ENCODE results near the gene PRKG1.

Gene PRKG1

GRCh38 chr10:52194191-52194590, 1119.9 kb downstream of the PRKG1 start:
- no peak for TF ChIP-seq RAD21 (IDR thresholded peaks at IDR 0.05; ENCODE audit: low read depth)
- no peak for TF ChIP-seq USF1 (IDR thresholded peaks at IDR 0.05)
- no peak for TF ChIP-seq TCF12 (IDR thresholded peaks at IDR 0.05; ENCODE audit: low read depth)
- TF ChIP-seq CREB1 (IDR thresholded peaks at IDR 0.05; ENCODE audit: low read depth), result no peak
- no peak for TF ChIP-seq NFIC (IDR thresholded peaks at IDR 0.05)
- TF ChIP-seq EP300 (IDR thresholded peaks at IDR 0.05; ENCODE audit: borderline replicate concordance), result no peak
- TF ChIP-seq TAF1 (IDR thresholded peaks at IDR 0.05; ENCODE audit: low read depth), result no peak
- TF ChIP-seq EGR1 (IDR thresholded peaks at IDR 0.05), result no peak
- no peak for TF ChIP-seq FOXM1 (IDR thresholded peaks at IDR 0.05; ENCODE audit: borderline replicate concordance, low read depth)
- TF ChIP-seq REST (IDR thresholded peaks at IDR 0.05; ENCODE audit: low read depth), result no peak
- no peak for TF ChIP-seq ZBTB7A (IDR thresholded peaks at IDR 0.05; ENCODE audit: low read depth)
- no peak for TF ChIP-seq TEAD4 (IDR thresholded peaks at IDR 0.05)
- TF ChIP-seq MAX (IDR thresholded peaks at IDR 0.05), result no peak
- no peak for TF ChIP-seq YY1 (IDR thresholded peaks at IDR 0.05; ENCODE audit: low read depth)
- TF ChIP-seq CEBPB (IDR thresholded peaks at IDR 0.05), result no peak

GRCh38 chr10:52194716-52195115, 1120.4 kb downstream of the PRKG1 start:
- no peak for TF ChIP-seq NFIC (IDR thresholded peaks at IDR 0.05)
- no peak for TF ChIP-seq MAX (IDR thresholded peaks at IDR 0.05)
- no peak for TF ChIP-seq TCF12 (IDR thresholded peaks at IDR 0.05; ENCODE audit: low read depth)
- no peak for TF ChIP-seq EGR1 (IDR thresholded peaks at IDR 0.05)
- TF ChIP-seq REST (IDR thresholded peaks at IDR 0.05; ENCODE audit: low read depth), result no peak
- no peak for TF ChIP-seq EP300 (IDR thresholded peaks at IDR 0.05; ENCODE audit: borderline replicate concordance)
- no peak for TF ChIP-seq CEBPB (IDR thresholded peaks at IDR 0.05)
- TF ChIP-seq FOXM1 (IDR thresholded peaks at IDR 0.05; ENCODE audit: borderline replicate concordance, low read depth), result no peak
- no peak for TF ChIP-seq USF1 (IDR thresholded peaks at IDR 0.05)
- no peak for TF ChIP-seq TEAD4 (IDR thresholded peaks at IDR 0.05)
- no peak for TF ChIP-seq TAF1 (IDR thresholded peaks at IDR 0.05; ENCODE audit: low read depth)
- TF ChIP-seq YY1 (IDR thresholded peaks at IDR 0.05; ENCODE audit: low read depth), result no peak
- TF ChIP-seq RAD21 (IDR thresholded peaks at IDR 0.05; ENCODE audit: low read depth), result no peak
- no peak for TF ChIP-seq ZBTB7A (IDR thresholded peaks at IDR 0.05; ENCODE audit: low read depth)
- no peak for TF ChIP-seq CREB1 (IDR thresholded peaks at IDR 0.05; ENCODE audit: low read depth)

GRCh38 chr10:52197098-52197497, 1122.8 kb downstream of the PRKG1 start:
- TF ChIP-seq TAF1 (IDR thresholded peaks at IDR 0.05; ENCODE audit: low read depth), result no peak
- TF ChIP-seq TEAD4 (IDR thresholded peaks at IDR 0.05), result no peak
- no peak for TF ChIP-seq CREB1 (IDR thresholded peaks at IDR 0.05; ENCODE audit: low read depth)
- TF ChIP-seq CEBPB (IDR thresholded peaks at IDR 0.05), result no peak
- no peak for TF ChIP-seq USF1 (IDR thresholded peaks at IDR 0.05)
- TF ChIP-seq REST (IDR thresholded peaks at IDR 0.05; ENCODE audit: low read depth), result no peak
- no peak for TF ChIP-seq TCF12 (IDR thresholded peaks at IDR 0.05; ENCODE audit: low read depth)
- TF ChIP-seq NFIC (IDR thresholded peaks at IDR 0.05), result no peak
- no peak for TF ChIP-seq RAD21 (IDR thresholded peaks at IDR 0.05; ENCODE audit: low read depth)
- TF ChIP-seq ZBTB7A (IDR thresholded peaks at IDR 0.05; ENCODE audit: low read depth), result no peak
- no peak for TF ChIP-seq FOXM1 (IDR thresholded peaks at IDR 0.05; ENCODE audit: borderline replicate concordance, low read depth)
- no peak for TF ChIP-seq MAX (IDR thresholded peaks at IDR 0.05)
- TF ChIP-seq EP300 (IDR thresholded peaks at IDR 0.05; ENCODE audit: borderline replicate concordance), result no peak

- TF ChIP-seq EP300 (IDR thresholded peaks at IDR 0.05; ENCODE audit: borderline replicate concordance) (no peak), NFIC (IDR thresholded peaks at IDR 0.05) (no peak), EGR1 (IDR thresholded peaks at IDR 0.05) (no peak), FOXM1 (IDR thresholded peaks at IDR 0.05; ENCODE audit: borderline replicate concordance, low read depth) (no peak), CREB1 (IDR thresholded peaks at IDR 0.05; ENCODE audit: low read depth) (no peak), YY1 (IDR thresholded peaks at IDR 0.05; ENCODE audit: low read depth) (no peak), USF1 (IDR thresholded peaks at IDR 0.05) (no peak), TAF1 (IDR thresholded peaks at IDR 0.05; ENCODE audit: low read depth) (no peak)
Observed at GRCh38 chr10:52198540-52198939, 1124.3 kb downstream of the PRKG1 start.

Measured in Ishikawa (cell line).